GM12801 (cell line): ENCODE measurements around the gene PSTPIP1.

Experiments
- TF ChIP-seq, protein P1 (sequence below): IDR thresholded peaks from one replicate; pipeline ENCODE4 v1.5.1; 2011; ENCODE audit warnings: control low read depth; ENCODE audit not compliant: insufficient read length; ENCODE audit errors: extremely low read depth

PSTPIP1 gene

DNA sequence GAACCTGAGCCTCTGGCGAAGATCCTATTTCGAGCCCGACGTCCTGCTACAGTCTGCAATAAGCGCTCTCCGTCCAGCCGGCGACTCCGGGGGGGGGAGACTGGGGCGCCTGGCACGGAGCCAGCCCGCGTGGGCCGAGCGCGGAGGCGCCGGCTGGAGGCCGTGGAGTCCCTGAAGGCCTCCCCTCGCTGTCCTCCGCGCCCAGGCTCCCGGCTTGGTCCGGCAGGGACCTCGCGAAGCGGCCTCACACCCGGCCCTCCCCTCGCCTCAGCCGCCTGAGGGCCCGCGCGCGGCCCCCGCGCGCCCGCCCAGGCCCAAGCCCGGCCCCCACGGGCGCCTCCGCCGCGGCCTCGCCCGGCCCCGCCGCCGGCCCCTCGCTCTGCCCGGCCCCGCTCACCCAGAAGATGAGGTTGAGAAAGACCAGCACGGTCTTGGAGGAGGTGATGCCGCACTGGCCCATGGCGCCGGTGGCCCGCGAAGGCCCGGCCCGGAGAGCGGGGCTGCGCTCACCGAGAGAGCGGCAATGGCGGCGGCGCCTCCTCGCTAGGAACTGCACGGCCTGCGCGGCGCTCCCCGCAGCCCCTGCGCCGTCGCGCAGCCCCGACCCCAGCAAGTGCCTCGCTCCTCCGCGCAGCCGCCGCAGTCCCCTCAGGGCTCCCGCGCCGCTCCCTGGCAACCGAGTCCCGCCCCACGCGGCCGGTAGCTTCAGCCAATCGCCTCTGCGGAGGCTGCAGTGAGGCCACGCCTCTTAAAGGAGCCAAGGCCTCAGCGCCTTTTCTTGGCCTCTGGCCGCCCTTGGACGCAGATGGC lies 75.8 kb downstream of the PSTPIP1 start, which contains the start of gene TSPAN3:
TSPAN3 (minus strand) TSS at position 615 of the 810 bp plus-strand sequence; CDS start at position 460, 155 bp downstream.
- TF ChIP-seq, protein P1, sequence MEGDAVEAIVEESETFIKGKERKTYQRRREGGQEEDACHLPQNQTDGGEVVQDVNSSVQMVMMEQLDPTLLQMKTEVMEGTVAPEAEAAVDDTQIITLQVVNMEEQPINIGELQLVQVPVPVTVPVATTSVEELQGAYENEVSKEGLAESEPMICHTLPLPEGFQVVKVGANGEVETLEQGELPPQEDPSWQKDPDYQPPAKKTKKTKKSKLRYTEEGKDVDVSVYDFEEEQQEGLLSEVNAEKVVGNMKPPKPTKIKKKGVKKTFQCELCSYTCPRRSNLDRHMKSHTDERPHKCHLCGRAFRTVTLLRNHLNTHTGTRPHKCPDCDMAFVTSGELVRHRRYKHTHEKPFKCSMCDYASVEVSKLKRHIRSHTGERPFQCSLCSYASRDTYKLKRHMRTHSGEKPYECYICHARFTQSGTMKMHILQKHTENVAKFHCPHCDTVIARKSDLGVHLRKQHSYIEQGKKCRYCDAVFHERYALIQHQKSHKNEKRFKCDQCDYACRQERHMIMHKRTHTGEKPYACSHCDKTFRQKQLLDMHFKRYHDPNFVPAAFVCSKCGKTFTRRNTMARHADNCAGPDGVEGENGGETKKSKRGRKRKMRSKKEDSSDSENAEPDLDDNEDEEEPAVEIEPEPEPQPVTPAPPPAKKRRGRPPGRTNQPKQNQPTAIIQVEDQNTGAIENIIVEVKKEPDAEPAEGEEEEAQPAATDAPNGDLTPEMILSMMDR, result no peak

DNA sequence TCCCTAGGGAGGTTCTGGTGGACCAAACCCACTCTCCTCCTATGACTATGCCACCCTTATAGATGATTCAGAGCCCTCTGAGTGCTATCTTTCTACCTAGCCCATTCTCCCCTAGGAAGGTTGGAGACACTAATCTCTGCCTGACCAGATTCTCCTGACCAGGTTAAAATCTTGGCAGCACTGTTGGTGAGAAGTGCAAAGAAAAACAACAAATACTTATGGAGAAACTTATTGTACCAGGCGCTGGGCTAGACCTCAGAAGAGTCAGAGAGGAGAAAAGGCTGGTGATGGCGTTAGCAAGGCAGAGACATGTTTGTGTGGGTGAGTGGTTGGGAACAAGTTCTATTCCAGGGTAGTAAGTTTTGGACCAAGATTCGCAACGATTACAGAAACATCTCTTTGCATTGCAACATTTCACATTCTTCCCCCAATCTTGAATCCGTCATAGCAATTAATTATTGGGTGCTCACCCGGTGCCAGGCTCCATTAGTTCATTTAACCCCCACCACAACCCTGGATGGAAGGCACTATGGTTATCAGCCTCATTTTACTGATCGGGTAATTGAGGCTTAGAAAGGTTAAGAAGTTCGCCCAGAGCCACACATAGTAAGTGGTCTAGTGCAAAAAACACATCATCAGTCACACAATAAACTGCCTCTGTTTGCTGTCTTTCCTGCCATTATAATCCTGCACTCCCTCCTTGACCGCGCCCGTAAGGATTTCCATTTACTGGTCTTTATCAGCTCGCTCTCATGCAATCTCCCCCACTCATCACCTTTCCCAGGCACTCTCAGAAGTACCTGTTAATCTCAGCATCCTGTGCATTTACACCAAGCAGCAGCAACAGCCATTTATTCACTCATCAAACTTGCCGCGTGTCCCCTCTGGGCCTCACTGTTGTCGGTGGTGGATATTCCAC lies 76.6 kb downstream of the PSTPIP1 start:
- TF ChIP-seq, protein P1, result no peak

DNA sequence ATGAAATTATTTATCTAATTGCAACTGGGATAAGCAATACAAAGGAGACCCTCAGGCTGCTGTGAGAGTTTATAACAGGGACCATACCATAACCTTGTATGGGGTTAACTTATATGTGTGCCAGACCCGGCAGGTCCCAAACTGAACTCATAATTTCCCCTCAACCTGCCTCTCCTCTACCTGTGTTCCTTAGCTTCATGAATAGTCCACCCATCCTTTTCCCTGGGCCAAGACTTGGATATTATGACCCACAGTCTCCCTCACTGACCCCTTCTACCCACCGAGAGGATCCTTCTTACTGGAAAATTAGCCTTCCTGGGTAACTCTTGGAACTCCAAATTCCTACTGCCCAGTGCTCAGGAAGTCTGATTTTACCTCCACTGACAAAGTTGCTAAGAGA lies 79.4 kb downstream of the PSTPIP1 start:
- TF ChIP-seq, protein P1, result no peak

DNA sequence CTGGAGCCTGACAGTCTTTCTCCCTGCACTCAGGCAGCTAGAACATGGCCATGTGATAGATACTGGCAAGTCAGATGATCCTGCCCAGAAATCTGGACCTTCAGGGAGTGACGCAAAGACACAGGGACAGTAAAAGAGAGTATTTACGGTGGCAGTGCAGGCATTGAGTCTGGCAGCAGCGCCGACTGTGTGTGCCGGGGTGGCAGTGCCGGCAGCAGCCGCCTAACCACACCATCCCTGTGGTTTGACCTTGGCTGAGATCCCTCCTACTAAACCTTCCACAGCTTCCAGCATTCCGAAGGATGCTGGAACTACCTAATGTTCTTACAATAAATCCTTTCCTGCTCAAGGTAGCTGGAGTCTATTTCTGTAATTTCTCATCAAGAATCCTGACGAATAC lies 80.6 kb downstream of the PSTPIP1 start:
- TF ChIP-seq, protein P1, result no peak

DNA sequence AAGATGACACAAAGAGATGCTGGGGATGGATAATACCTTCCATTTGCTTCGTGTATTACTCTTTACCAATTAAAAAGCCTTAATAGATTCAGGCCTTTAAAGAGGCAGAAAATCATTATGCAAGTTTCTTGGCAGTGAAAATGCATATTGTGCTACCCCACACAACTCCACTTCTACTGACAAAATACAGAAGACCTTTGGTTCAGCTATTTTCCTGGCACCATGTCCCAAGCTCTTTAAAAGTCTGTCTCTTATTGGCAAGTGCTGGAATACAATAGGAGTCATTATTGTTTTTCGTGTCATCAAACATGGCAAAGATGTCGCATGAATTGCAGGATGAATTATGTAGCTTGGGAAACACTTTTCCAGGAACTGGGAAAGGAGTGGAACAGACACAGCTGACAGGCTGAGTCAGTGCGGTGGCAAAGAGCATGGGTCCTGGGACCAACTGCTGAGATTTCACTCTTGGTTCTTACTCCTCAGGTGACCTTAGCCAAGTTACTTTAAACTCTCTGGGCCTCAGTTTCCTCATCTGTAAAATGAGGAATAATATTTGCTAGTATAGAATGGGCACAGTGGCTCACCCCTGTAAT lies 81.5 kb downstream of the PSTPIP1 start:
- TF ChIP-seq, protein P1, result no peak

DNA sequence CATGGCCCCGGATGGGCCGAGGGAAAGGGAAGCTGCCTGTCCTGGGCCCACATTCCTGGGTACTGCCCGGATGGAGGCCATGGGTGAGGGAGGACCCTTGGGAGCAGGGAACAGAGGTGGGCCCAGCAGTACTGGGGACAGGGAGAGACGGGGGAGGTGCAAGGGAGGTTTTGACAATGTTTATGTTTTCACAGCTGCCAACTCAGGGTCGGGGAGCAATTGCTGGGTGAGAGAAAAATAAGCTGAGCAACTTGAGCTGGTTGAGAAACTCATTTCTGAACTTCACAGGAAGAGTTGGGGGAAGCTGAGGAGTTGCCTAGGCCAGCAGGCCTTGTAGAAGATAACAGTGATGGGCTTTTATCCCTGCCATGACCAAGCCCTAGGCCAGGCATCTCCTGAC lies 87.0 kb downstream of the PSTPIP1 start:
- TF ChIP-seq, protein P1, result no peak
